ENCODE measurements around the gene PIK3CA.

PIK3CA gene

DNA sequence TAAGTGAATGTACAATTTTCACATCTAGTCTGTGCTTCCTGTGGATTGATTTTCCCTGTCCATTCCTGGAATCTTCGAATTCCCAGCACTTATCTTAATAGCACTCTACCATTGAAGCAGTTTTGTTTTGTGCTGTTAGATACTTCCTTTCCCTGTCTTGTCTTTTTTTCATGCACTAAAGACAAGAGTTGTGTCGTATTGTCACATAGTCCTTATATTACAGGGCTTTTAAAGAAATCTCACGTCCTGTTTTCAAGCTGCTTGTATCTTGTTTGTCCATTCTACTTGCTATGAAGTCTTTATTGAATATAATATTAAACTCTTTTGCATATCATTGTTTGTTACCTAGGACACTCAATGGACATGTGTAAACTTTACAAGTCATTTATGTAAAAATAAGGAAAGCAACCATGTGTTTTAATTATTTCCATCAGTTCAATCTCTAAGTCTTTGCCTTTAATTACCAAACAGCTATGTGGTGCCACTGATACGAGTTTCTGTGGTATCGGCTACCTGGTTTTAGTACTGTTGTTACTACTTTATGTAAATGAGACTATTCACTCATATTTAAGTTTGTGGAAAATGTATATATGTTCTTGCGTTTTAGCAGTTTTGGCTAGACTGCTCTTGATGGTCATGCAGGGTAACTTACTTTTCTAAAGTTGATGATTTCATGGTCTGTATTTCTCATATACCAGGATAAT lies 10.3 kb downstream of the PIK3CA start:
- DNase-seq: no peak

DNA sequence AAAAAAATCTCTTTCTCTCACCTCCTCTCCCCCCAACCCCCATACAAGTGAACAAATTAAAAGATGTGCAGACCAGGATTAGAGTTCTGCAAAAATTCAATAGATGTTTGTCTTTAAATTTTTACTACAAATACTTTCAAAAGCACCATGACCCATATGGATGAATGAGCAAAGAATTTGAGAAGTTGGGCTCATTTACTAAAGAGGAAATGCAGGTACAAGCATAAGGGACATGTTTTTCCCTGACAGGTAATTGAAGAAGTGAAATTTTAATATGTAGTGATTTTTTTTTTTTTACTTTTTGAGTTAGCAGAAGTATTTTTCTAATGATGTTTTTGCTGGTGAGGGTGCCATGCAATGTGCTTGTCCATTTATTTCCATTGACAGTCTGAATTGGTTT lies 15.3 kb downstream of the PIK3CA start:
- no peak for DNase-seq

DNA sequence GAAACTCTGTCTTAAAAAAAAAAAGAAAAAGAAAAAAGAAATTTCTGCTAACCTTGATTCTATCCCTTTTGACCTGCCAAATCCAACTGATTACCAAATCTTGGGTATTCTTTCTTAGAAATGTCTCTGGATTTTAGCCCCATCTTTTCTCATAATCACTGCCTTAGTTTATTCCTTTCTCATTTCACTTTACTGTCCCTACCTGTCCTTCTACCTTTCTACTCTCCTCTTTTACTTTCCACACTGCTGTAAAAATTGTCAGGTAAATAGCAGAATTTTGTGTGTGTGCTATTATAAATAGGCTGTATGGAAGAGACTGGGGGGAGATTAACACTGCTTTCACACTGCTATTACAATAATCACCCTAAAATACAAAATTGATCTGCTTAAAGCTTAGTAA lies 16.7 kb downstream of the PIK3CA start:
- no peak for DNase-seq

DNA sequence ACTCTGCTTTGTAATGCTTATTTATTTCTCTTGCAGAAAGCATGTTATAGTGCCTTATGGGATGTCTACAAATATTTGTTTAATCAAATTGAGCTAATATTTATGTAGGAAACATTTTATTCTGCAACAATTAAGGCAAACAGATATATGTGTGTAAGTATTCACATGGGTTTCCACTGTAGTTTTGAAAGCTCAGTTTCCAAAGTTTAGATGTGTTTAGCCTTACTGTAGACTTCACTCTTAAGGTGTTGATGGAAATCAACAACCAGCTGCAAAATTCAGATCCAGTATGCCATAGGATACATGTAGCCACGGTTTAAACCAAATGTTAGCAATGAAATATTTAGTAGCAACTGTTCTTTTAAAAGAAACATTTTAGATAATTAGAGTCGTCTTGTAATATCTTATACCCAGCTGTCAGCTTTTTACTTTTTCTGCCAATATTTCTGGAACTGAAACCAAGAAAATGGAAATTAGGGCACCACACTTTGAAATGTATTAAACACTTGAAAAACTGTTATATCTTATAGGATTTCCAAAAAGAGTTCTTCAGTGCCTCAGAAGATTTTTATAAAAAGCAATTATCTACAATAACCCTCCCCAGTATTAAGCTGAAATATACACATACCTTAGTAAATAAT lies 18.5 kb downstream of the PIK3CA start:
- no peak for DNase-seq

DNA sequence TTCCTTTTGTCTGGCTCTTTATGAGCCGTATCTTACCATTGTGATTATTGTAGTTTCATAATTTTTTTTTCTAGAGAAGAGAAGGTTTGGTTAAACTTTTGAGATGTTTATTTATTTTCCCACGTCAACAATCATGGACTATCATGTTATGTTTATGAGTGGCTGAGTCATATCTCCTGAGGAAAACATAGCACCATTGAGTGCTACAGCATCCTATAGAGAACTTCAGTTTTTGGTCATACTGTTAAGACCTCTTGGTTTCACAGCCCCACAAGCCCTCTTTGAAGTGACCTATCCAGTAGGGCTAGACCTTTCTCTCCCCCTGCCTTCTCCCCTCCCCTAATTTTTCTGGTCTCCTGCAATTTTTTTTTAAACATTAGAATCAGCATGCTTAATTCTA lies 20.8 kb downstream of the PIK3CA start:
- no peak for DNase-seq

DNA sequence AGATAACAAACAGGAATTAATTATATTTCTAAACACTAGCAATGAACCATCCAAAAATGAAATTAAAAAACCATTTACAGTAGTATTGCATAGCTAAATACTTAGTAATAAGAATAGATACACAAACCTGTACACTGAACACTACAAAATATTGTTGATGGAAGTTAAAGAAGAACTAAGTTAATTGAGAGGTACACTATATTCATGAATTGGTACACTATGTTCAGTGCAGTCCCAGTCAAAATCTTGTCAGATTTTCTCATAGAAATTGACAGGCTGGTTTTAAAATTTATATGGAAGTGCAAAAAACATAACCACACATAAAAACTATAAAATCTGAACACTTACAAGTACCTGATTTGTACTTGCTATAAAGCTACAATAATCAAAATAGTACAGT lies 24.4 kb downstream of the PIK3CA start:
- no peak for DNase-seq

DNA sequence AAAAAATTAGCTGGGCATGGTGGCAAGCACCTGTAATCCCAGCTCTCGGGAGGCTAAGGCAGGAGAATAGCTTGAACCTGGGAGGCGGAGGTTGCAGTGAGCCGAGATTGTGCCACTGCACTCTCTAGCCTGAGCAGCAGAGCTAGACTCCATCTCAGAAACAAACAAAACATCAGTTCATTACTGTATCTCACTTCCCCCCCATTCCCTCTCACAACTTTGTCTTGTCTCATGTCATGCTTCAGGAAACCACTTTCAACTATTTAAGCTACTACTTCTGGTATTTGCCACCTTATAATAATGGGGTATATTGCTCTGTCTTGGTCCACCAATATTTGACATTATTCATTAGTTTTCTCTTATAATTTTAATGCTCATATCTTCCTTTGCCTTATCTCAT lies 26.2 kb downstream of the PIK3CA start:
- DNase-seq: no peak

DNA sequence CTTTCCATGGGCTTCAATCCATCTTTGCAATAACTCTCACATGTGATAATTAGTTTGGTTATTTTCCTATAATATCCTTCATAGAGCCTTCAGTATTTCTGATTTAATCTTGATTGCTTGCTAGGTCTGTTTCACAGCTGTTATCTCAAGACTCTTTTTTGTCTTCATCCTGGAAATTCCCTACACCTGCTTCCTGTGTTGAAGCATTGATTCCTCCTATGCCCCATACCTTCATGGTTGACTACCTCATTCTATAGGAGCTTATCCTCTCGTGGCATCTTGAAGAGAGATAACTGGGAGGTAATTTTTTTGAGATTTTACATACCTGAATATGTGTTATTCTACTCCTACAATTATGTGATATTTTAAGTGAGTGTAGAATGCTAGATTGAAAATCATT lies 26.7 kb downstream of the PIK3CA start:
- no peak for DNase-seq

DNA sequence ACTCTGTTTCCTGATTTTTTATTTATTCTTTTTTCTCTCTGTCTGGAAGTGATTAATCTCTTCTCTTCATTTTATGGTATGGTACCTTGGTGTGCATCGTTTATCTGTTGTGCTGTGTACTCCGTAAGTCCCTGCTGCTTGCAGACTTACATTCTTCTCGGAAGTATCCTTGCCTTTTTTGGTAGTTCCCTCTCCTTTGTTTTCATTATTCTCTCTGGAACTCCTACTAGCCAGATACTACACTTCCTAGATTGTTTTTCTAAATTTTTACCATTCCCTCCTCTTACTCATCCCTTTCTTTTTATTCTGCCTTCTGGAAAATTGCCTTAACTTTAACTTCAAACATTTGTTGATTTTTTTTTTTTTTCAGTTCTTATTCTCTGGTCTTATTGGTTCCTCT lies 27.2 kb downstream of the PIK3CA start:
- DNase-seq: no peak

DNA sequence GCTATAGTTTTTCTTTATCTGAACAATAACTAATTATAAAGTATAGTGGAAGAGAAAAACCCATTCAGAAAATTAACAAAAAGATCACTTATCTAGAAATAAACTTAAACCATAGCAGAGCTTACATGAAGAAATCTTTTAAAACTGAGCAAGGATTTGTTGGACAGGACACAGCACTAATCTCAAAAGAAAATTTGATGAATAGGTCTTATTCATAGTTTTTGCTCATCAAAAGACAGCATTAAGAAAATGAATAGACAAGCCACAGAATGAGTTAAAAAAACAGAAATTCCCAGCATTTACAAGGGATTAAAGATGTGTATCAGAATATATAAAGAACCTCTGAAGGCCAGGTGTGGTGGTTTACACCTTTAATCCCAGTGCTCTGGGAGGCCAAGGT lies 29.5 kb downstream of the PIK3CA start:
- DNase-seq: no peak

DNA sequence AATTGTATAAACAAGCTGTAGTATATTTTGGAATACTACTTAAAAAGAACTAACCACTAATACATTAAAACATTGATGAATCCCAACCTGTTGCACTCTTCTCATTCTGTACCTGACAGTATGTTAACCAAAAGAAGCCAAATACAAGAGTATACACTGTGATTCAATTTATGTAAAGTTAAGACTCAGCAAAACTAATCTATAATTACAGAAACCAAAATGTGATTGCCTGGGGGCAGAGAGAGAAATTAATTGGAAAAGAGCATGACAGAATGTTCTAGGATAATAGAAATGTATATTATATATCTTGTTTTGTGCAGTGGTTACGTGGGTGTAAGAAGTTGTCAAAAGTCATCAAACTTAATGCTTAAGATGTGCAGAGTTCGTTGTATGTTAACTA lies 31.1 kb downstream of the PIK3CA start:
- no peak for DNase-seq

DNA sequence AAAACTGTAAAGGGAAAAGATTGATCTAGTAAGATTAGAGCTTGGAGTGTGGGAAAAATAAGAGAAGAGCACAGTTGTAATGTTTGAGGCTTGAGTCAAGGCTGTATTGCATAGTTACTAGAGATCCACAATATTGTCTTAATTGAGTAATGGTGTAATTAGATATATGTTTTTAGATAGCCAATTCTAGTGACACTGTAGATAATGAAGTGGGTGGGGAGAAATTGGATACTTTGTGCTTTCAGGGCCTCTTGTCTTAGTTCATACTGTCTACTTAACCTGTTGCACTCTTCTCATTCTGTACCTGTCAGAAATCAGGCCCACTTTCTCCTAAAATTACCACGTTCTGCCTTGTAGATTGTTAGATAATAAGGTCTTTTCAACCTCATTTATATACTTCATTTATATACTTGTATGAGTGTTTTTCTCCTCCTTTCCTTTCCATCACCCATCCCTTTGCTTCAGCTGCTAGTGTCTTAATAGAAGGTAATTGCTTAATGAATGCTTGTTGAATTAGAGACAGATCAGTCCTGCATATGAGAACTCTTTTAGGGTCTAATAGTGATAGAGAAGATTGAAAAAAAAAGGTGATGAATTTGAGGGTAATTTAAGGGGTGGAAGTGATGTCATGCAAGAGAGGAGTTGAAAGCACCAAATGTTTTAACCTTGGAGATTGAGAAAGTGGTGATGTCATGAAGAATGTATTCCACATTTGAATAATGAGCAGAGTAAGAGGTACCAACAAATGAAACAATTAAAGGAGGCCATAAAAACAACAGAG lies 32.0 kb downstream of the PIK3CA start:
- no peak for DNase-seq

DNA sequence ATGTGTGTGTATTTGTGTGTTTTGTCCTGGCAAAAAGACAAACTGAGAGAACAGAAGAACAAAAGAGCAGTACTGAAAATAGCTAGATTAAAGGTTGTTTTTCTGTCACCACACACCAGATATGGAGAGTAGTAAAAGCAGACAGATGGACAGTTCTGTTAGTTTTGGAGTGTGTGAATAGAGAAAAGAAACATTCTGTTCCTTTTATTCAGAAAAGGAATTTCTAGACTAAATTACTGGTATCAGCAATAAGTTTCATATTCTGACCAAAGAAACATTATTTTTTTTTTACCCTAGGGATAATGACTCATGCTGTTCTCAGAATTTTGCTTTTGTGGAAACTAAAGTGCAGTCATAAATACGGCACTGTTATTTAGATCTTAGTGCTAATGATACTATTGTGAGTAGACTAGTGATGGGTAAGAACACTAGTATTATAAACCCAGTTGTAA lies 32.9 kb downstream of the PIK3CA start:
- DNase-seq: no peak

DNA sequence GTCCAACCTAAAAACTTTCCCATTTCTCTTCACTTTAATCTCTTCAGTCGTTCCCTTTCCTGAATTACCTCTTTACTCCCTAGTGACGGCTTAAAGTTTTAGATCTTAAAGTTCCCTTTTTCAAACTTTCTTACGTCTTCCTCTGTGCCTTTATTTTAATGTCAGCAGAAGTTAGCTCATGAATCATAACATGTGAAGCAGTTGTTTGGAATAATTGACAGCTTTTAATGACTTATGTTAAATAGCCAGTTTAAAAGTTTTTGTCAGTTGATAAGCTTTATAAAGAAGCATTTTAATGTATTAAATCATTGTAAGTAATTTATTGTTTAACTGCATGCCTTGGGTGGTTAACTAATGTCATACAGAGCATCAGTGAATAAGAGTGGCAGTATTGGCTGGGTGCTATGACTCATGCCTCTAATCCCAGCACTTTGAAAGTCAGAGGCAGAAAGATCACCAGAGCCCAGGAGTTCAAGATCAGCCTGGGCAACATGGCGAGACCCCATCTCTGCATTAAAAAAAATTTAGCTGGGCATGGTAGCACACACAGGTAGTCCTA lies 33.9 kb downstream of the PIK3CA start:
- no peak for DNase-seq

DNA sequence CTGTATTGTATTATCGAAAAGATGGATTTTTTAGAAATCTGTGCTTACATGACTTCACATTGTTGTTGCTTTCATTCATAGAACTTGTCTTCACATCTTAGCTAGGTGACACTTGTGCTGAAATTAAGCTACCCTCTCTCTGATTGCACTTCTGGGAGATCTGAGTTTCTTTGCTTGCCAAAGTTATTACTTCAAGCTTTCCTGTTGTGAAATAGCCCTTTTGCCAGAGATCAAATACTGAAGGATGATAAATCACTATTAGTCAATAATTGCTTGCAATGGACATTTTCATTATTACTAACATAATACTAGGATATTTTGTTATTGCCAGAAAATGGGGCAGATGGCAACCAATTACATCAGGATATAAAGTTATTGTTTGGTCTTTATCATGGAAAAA lies 34.7 kb downstream of the PIK3CA start:
- DNase-seq: no peak

DNA sequence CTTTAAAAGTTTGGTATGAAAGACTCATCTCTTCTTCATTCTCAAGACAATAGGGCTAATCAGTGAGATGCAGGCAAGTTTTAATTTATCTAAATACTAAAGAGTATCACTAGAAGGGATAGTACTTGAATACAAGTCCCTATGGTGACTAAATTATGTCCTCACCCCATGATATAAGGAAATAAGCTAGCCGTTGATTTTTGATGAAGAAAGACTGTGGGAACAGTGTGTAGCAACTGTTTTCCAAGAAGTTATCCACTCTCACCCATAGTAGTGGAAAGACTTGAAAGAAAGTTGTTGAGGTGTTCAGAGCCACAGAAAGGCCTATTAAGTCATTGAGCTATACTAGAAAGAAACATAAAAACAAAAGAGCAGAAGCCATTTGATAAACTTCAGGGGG lies 36.7 kb downstream of the PIK3CA start:
- no peak for DNase-seq

DNA sequence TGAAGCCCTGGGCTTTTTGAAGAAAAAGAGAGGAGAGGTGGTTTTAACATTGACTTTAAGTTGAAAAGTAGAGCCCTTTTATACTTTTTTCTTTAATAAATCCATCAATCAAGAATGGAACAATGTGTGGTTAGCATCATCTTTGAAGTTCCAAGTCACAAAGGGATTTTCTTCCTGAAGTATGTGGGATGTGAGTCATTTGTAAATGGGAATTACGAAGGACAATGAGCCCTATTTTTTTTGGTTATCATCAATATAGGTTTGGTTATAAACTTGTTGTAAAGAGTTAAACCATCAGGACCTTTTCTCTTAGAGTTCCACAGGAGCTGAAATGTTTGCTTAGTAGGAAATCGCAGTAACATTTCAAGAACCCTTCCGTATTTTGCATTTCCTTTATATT lies 38.3 kb downstream of the PIK3CA start:
- DNase-seq: no peak

DNA sequence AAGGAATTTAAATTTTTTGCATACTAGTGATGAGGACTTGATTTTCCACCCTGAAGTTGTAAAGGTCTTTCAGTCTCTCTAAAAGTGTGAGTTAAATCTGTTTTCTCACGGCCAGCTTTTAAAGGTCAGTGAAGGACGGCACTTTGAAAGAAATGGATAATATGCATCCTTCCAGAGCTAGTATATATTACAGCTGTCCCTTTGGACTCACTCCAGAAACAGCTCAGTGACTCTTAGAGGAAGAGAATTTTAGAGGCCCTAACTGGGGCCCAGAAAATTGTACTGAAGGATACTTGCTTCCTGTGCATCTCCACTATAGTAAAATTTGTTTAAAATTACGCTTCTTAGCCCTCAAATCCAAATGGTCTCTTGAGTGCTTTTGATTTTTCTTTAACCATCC lies 41.6 kb downstream of the PIK3CA start:
- no peak for DNase-seq

DNA sequence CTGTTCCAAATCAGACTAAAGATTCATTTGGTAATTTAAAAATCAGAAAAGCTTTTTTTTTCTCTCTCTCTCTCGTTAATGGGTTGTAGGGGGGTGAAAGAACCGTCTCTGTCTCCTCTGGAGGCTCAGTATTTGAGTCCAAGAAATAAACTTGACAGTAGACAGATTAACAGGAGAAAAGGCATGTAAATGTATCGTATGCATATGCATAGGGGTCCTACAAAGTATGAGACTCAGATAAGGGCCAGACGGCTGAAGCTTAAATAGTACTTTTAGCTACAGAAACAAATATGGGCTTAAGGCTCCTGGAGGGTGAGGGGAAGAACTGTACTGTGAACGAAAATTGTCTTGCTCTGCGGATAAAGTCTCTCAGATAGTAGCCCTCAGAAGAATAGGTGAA lies 42.4 kb downstream of the PIK3CA start:
- DNase-seq: no peak

DNA sequence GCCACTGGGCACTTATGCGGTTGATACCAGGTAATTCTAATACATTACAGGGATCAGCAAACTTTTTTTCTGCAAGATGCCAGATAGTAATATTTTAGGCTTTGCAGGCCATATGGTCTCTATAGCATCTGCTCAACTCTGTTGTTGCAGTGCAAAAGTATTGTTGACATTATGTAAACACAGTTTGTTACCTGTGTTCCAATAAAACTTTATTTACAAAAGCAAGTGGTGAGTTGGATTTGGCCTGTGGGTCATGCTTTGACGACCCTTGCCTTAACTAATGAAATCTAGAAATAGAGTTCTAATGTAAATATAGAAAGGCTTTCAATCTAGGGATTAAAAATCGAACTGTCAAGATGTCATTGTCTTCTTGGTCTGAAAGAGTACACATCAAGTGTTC lies 44.4 kb downstream of the PIK3CA start:
- DNase-seq: no peak

DNA sequence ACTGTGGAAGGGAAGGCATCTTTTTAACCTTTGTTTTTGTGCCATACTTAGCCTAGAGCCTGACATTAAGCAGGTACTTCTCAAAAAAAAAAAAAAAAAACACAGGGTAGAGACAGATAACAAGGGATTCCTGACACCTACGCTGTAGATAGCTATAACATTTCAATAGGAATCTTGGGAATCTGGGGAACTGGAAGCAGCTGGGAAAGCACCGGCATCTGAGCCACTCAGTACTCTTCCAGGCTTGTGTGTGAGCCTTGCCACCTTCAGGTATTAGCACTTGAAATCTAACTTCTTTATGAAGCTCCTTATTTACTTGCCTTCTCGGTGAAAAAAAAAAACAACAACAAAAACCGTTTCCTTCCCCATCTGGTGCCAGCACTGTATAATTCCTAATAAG lies 46.8 kb downstream of the PIK3CA start:
- no peak for DNase-seq

DNA sequence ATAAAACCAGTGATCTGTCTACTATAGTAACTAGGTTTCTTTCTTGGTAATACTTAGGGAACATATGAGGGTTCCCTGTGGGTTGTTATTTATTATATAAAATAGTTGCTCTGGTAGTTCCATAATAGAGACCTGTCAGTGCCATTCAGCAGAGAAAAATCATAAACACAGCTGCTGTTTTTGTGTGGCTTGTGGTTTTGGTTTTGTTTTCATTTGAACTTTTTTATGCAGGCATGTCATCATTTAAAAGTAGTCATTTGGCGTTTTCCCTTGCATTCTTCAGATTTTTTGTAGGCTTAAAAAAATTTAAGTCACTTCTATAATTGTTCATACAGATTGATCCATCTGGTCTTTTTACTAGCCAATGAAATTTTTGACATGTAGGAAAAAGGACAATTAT lies 47.9 kb downstream of the PIK3CA start:
- DNase-seq: peak; percentile 50

DNA sequence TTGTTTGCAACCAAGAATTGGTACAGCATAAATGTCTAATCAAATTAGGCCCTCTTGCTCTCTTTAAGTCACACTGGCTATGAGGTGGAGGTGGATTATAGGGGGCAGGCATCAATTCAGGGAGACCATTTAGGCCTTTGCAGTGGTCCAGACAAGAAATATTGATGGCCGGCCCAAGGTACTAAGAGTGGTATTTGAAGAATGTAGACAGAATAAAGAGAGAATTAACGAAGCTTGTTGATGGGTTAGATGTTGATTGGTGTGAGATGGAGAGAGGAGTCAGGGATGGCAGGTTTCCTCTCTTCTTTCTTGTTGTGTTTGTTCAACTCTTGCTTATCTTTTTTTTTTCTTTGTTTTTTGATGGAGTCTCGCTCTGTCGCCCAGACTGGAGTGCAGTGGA lies 48.5 kb downstream of the PIK3CA start:
- DNase-seq: no peak

DNA sequence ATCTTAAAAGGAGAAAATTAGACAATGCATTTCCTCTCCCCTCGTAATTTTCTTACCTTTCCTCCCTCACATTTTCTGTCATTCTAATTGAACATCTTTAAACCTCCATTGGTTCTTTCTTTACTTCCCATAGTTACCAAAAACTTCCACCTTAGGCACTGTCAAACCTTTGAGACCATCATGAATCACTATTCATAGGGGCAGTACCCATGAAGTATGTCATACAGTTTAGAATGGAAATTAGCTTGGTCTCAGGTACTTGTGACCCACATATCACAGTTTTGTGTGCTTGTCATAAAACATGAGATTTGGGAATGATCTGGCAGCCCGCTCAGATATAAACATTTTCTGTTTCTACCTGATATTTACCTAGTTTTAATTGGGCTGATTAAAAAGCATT lies 52.6 kb downstream of the PIK3CA start:
- no peak for DNase-seq
